Glutamatergic neuron (in vitro differentiated cells): ENCODE results near the gene DHX30. TPM values are rescaled to one million over a fixed set of nuclear protein-coding genes. Genes with fewer than 3 reads are reported as not detected.

Experiments
- DNase-seq: peaks from one replicate; pipeline ENCODE4 v3.0.0; 2022
- H3K27ac Mint-ChIP-seq: one replicate; pipeline ENCODE4 v1.8.0; 2020; ENCODE audit warnings: mild to moderate bottlenecking, mixed read lengths, inconsistent platforms; ENCODE audit not compliant: unreplicated experiment
- H3K27me3 Mint-ChIP-seq: one replicate; pipeline ENCODE4 v1.8.0; 2020; ENCODE audit warnings: mild to moderate bottlenecking, moderate library complexity, mixed read lengths, inconsistent platforms; ENCODE audit not compliant: unreplicated experiment
- H3K36me3 Mint-ChIP-seq: one replicate; pipeline ENCODE4 v1.8.0; 2020; ENCODE audit warnings: mild to moderate bottlenecking, mixed read lengths, inconsistent platforms; ENCODE audit not compliant: unreplicated experiment
- H3K4me1 Mint-ChIP-seq: one replicate; pipeline ENCODE4 v1.8.0; 2020; ENCODE audit warnings: mild to moderate bottlenecking, low read depth, mixed read lengths, inconsistent platforms; ENCODE audit not compliant: unreplicated experiment
- H3K4me3 Mint-ChIP-seq: one replicate; pipeline ENCODE4 v1.8.0; 2020; ENCODE audit warnings: mild to moderate bottlenecking, mixed read lengths, inconsistent platforms; ENCODE audit not compliant: unreplicated experiment
- H3K9me3 Mint-ChIP-seq: one replicate; pipeline ENCODE4 v1.8.0; 2020; ENCODE audit warnings: mild to moderate bottlenecking, moderate library complexity, mixed read lengths, inconsistent platforms; ENCODE audit not compliant: unreplicated experiment
- total RNA-seq: library from RNA; stranded (reverse); fragmentation: NEBNext Ultra II Directional; extraction: Animal tissue kit (Norgen Biotek cat#: 25700); gene quantifications from one replicate; pipeline ENCODE4 v1.2.1, GENCODE V29; 2021; ENCODE audit not compliant: unreplicated experiment
- TF ChIP-seq, protein P1 (sequence below): fragments of 200-600 bp; sonication (generic); IDR thresholded peaks from one replicate; pipeline ENCODE4 v1.5.0; 2021; ENCODE audit not compliant: partially characterized antibody, unreplicated experiment

DHX30 gene
- total RNA-seq, 1 donor from 2014 or later: 116 TPM

DNA sequence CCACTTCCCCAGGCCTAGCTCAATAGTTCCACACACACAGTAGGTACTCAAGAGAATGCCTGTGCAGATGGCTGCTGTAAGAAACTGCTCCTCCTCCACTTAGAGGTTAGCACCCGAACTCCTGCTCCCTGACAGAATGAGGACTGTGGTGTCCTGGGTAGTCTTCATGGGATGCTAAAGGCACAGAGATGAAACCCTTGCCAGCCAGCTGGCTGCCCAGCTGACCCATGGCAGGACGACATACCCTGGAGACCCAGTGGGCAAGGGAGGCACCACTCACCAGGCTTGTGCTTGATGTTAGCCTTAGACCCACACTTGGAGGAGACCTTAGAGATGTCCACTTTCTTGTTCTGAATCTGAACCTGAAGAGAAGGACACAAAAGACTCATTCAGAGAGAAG, 54.2 kb downstream of the DHX30 start:
- H3K36me3 Mint-ChIP-seq: no peaks in the 10 kb centered on the region
- H3K27me3 Mint-ChIP-seq: peaks cover 3% of the 10 kb centered on the region
- no peak overlapping the region for H3K27ac Mint-ChIP-seq
- H3K9me3 Mint-ChIP-seq: peaks cover 12% of the 10 kb centered on the region
- no peak for DNase-seq
- H3K4me1 Mint-ChIP-seq: no peaks in the 10 kb centered on the region
- no peak overlapping the region for H3K4me3 Mint-ChIP-seq
- TF ChIP-seq, protein P1, sequence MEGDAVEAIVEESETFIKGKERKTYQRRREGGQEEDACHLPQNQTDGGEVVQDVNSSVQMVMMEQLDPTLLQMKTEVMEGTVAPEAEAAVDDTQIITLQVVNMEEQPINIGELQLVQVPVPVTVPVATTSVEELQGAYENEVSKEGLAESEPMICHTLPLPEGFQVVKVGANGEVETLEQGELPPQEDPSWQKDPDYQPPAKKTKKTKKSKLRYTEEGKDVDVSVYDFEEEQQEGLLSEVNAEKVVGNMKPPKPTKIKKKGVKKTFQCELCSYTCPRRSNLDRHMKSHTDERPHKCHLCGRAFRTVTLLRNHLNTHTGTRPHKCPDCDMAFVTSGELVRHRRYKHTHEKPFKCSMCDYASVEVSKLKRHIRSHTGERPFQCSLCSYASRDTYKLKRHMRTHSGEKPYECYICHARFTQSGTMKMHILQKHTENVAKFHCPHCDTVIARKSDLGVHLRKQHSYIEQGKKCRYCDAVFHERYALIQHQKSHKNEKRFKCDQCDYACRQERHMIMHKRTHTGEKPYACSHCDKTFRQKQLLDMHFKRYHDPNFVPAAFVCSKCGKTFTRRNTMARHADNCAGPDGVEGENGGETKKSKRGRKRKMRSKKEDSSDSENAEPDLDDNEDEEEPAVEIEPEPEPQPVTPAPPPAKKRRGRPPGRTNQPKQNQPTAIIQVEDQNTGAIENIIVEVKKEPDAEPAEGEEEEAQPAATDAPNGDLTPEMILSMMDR: no peak

DNA sequence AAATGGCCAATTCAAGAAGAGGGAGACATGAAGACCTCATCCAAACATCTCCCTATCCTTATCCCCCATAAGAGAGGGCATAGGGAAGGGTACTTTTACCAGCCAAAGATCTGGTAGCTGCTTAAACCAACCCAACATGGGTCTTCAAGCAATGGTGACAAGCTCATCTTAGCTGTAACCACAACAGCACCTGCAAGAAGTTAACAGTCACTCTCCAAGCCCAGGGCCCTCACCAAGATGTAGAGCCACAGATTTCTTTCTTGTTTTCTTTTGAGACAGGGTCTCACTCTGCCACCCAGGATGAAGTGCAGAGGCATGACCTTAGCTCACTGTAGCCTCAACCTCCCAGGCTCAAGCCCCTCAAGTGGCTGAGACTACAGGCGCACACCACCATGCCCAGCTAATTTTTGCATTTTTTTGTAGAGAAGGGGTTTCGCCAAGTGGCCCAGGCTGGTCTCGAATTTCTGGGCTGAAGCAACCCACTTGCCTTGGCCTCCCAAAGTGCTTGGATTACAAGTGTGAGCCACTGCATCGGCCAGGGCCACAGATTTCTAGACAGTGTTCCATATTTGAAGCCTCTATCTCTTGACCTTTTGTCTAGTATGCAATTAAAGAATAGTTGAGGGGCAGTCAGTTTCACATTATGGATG, 57.1 kb downstream of the DHX30 start:
- Mint-ChIP-seq H3K36me3 (no peaks in the 10 kb centered on the region), H3K4me3 (no peak overlapping the region), H3K9me3 (peaks cover 10% of the 10 kb centered on the region), H3K27ac (no peak overlapping the region), H3K4me1 (no peaks in the 10 kb centered on the region), H3K27me3 (peaks cover 3% of the 10 kb centered on the region)
- DNase-seq: no peak
- TF ChIP-seq, protein P1: no peak

DNA sequence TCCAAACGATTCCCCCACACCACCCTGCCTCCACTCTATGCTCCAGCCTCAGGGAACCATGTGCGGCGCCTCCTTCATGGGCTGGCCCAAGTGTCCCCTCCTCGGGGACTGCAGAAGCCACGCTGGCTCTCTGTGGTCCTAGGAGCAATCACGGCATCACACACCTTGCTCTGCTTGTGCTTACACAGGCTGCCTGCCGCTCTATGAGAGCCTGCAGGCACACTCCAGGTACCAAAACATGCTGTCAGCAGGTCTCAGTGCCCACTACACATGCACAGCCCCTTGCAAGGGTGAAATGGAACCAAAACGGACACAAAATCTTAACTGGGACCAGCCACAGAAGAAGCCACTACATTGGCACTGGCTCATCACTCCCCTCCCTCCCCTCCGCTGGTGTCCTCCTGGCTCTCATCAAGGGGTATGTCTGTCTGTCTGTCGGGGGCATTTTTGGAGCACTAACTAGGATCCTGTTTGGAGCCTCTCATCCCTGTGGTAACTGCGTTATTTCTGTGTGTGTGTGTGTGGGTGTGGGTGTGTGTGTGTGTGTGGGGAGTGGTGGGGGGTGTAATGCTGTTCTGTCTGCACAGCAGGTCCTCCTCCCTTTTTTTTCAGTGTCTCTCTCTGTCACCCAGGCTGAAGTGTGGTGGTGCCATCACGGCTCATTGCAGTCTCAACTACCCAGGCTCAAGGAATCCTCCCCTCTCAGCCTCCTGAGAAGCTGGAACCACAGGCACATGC, 60.6 kb downstream of the DHX30 start:
- Mint-ChIP-seq H3K9me3 (peaks cover 8% of the 10 kb centered on the region), H3K27ac (no peak overlapping the region), H3K4me3 (no peak overlapping the region), H3K27me3 (peaks cover 2% of the 10 kb centered on the region), H3K36me3 (peaks cover 5% of the 10 kb centered on the region), H3K4me1 (no peaks in the 10 kb centered on the region)
- DNase-seq: no peak
- TF ChIP-seq, protein P1: no peak

DNA sequence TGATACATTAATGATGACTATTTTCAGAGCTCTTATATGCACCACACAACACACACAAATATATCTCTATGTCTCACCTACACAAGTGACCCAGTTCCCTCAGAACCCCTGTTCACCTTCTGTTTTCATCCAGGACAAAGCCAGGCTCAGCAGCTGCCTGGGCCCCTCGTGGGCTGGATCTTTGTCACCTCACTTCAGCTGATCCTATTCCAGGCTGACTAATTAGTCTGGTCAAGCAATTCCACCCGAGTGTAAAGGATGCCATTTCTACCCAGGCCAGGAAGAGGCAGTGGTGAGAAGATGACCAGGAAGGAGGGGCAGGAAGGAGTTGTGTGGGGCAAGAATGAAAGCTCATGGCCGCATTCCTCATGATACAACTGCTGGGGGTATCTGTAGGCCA, 62.3 kb downstream of the DHX30 start:
- H3K4me1 Mint-ChIP-seq: no peaks in the 10 kb centered on the region
- H3K4me3 Mint-ChIP-seq: peak overlapping the region; percentile 28
- DNase-seq: no peak
- peaks cover 5% of the 10 kb centered on the region for H3K36me3 Mint-ChIP-seq
- peaks cover 5% of the 10 kb centered on the region for H3K27me3 Mint-ChIP-seq
- TF ChIP-seq, protein P1: no peak
- H3K27ac Mint-ChIP-seq: peak overlapping the region; percentile 79
- H3K9me3 Mint-ChIP-seq: peaks cover 10% of the 10 kb centered on the region

DNA sequence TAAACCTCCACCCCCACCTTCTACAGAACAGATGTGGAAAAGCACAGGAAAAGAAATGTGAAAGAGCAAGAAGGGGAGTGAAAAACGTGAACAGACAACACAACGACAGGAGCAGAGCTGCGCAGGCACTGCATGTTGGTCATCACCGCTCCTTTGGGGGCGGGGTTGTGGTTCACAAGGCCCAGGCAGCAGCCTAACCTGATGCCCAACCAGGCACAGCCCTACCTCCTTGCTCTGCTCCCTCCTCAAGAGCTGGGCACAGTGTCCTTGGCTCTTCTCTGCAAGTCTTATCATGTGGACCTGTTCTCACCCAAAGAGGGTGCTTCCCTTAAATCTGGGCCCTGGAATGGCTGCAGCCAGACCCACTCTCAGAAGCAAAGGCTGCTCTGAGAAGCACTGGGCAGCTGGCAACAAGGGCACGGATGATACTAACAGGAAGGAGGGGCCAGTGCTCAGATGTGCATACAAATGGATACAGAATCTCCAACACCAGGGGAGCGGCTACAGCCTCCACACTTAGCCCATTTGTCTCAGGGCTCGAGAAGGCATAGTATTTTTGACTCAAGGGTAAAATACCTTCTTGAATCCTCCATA, 64.6 kb downstream of the DHX30 start:
- Mint-ChIP-seq H3K36me3 (peaks cover 5% of the 10 kb centered on the region), H3K9me3 (peaks cover 12% of the 10 kb centered on the region), H3K27ac (no peak overlapping the region), H3K4me1 (no peaks in the 10 kb centered on the region), H3K27me3 (peaks cover 5% of the 10 kb centered on the region), H3K4me3 (no peak overlapping the region)
- TF ChIP-seq, protein P1: no peak
- DNase-seq: no peak
